Calu3 (cell line): ENCODE data around the gene TFRC. TPM values are rescaled to one million over a fixed set of nuclear protein-coding genes. Genes with fewer than 3 reads are reported as not detected.

ENCODE experiments used
- BruUV-seq: library from RNA; stranded (reverse); fragments of 400-500 nt; replicated peaks from 2 replicates; lab custom pipeline; 2021; lab: Mats Ljungman, UMichigan
- CTCF ChIA-PET: fragments of 300-600 bp; sonication (Branson Sonifier 250); formaldehyde crosslinking; loops from one replicate; lab custom pipeline; 2022; ENCODE audit warnings: antibody characterized with exemption; lab: Charles Lee
- DNase-seq: peaks from one replicate; pipeline ENCODE4 v3.0.0; 2022
- H3K27ac Mint-ChIP-seq: one replicate; pipeline ENCODE4 v1.8.0; 2022; ENCODE audit warnings: mixed read lengths; ENCODE audit not compliant: unreplicated experiment
- H3K27me3 Mint-ChIP-seq: one replicate; pipeline ENCODE4 v1.8.0; 2022; ENCODE audit warnings: mixed read lengths; ENCODE audit not compliant: unreplicated experiment
- H3K36me3 Mint-ChIP-seq: one replicate; pipeline ENCODE4 v1.8.0; 2022; ENCODE audit warnings: mild to moderate bottlenecking, moderate library complexity, mixed read lengths; ENCODE audit not compliant: insufficient read depth, unreplicated experiment
- H3K4me1 Mint-ChIP-seq: one replicate; pipeline ENCODE4 v1.8.0; 2022; ENCODE audit warnings: mild to moderate bottlenecking, low read depth, mixed read lengths; ENCODE audit not compliant: unreplicated experiment
- H3K4me3 Mint-ChIP-seq: one replicate; pipeline ENCODE4 v1.8.0; 2022; ENCODE audit warnings: mild to moderate bottlenecking, low read depth, moderate library complexity, mixed read lengths; ENCODE audit not compliant: unreplicated experiment
- H3K9me3 Mint-ChIP-seq: one replicate; pipeline ENCODE4 v1.8.0; 2022; ENCODE audit warnings: low read depth, mixed read lengths; ENCODE audit not compliant: unreplicated experiment
- intact Hi-C: fragments of 100-400 bp; cut with micrococcal nuclease; formaldehyde crosslinking; loops from one replicate; pipeline ENCODE4 v1.10.0; 2022; ENCODE audit not compliant: unreplicated experiment
- total RNA-seq: library from RNA; stranded (reverse); gene quantifications from 2 replicates; pipeline ENCODE4 v1.2.3, GENCODE V29; 2022
- TF ChIP-seq, protein P1 (sequence below): fragments of 200-600 bp; IDR thresholded peaks from one replicate; pipeline ENCODE4 v1.8.0; 2022; ENCODE audit warnings: antibody characterized with exemption; ENCODE audit not compliant: unreplicated experiment

Gene TFRC
- total RNA-seq, 1 experiment from 2014 or later = 457 TPM

- intact Hi-C loops = no loop called here
- H3K36me3 Mint-ChIP-seq = no peaks in the 10 kb centered on the region
- H3K27ac Mint-ChIP-seq = no peak overlapping the region
- TF ChIP-seq, protein P1, sequence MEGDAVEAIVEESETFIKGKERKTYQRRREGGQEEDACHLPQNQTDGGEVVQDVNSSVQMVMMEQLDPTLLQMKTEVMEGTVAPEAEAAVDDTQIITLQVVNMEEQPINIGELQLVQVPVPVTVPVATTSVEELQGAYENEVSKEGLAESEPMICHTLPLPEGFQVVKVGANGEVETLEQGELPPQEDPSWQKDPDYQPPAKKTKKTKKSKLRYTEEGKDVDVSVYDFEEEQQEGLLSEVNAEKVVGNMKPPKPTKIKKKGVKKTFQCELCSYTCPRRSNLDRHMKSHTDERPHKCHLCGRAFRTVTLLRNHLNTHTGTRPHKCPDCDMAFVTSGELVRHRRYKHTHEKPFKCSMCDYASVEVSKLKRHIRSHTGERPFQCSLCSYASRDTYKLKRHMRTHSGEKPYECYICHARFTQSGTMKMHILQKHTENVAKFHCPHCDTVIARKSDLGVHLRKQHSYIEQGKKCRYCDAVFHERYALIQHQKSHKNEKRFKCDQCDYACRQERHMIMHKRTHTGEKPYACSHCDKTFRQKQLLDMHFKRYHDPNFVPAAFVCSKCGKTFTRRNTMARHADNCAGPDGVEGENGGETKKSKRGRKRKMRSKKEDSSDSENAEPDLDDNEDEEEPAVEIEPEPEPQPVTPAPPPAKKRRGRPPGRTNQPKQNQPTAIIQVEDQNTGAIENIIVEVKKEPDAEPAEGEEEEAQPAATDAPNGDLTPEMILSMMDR = no peak
- DNase-seq = no peak
- CTCF ChIA-PET = no interaction called here
- BruUV-seq = no TSS peak
- no peaks in the 10 kb centered on the region for H3K4me1 Mint-ChIP-seq
- no peaks in the 10 kb centered on the region for H3K9me3 Mint-ChIP-seq
- H3K4me3 Mint-ChIP-seq = no peak overlapping the region
- H3K27me3 Mint-ChIP-seq = peaks cover 28% of the 10 kb centered on the region
Observed at GRCh38 chr3:196097373-196098154, 15.7 kb upstream of the TFRC start.

DNA sequence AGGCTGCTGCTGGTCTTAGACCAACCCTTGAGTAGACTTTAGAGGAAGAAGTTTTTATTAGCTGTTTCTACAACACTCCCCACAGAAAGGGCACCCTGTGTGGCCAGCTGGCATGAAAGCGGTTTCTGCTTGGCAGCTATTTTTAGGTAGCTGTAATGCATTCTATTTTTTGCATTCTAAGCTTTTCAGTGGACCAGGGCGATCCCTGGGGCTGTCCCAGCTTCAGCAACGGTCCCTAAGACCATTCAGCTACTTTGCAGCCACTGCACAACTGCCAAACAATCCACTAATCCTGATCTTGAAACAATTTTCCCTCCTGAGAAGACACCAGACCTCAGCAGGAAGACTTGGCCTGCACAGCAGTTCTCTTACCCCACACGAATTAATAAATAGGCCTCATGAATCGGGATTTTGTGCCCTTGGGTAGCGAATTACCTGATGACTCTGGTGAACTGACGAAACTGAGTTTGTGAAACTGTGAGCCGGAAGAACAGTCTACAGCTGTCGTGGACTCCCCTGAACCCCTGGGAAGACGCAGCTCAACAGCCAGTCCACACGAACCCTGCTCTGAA is 14.6 kb upstream of the TFRC start:
- H3K27me3 Mint-ChIP-seq = peaks cover 28% of the 10 kb centered on the region
- H3K4me3 Mint-ChIP-seq = no peak overlapping the region
- TF ChIP-seq, protein P1 = no peak
- no peak overlapping the region for H3K27ac Mint-ChIP-seq
- H3K4me1 Mint-ChIP-seq = no peaks in the 10 kb centered on the region
- no peaks in the 10 kb centered on the region for H3K36me3 Mint-ChIP-seq
- BruUV-seq = no TSS peak
- no peak for DNase-seq
- CTCF ChIA-PET = interaction anchor here (0.5 kb wide), 2 partner anchors 380 to 519 kb away, joined by 3 to 4 read pairs; no protein-coding TSS in a partner anchor
- H3K9me3 Mint-ChIP-seq = no peaks in the 10 kb centered on the region
- intact Hi-C loops = no loop called here

DNA sequence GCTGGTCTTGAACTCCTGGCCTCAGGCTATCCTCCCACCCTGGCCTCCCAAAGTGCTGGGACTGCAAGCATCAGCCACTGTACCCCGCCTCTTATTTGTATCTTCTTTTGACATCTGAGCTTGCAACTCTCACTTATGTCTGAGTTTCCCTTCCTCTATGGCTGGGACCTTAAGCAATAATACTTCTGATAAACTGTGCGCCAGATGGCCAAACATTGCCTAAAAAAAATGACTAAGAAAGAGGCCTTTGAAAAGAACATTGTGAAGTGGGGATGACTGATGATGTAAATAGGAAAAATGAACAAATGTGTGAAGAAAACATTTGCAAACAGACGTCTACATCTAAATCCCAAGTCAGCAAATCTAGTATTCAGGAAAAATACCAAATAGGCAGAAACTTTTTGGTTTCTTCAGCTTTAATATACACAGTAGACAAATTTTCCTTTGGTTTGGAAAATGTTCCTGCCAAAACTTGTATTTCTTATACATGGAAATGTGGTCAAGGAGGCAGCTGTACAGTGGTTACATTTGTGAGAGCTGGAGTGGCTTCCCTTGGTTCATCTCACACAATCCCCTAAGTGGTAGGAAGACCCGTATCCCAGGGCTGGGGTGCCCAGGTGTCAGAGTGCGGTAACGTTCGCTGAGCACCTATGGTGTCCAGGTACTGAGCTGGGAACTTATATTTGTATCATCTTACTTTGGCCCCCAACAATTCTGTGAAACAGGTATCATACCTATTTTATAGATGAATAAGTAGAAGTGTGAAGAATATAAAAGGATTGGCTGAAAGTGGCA is 11.6 kb upstream of the TFRC start:
- BruUV-seq = no TSS peak
- no peak overlapping the region for H3K27ac Mint-ChIP-seq
- intact Hi-C loops = no loop called here
- no peak overlapping the region for H3K4me3 Mint-ChIP-seq
- no peaks in the 10 kb centered on the region for H3K36me3 Mint-ChIP-seq
- no peaks in the 10 kb centered on the region for H3K4me1 Mint-ChIP-seq
- H3K9me3 Mint-ChIP-seq = no peaks in the 10 kb centered on the region
- TF ChIP-seq, protein P1 = no peak
- CTCF ChIA-PET = no interaction called here
- DNase-seq = no peak
- peaks cover 7% of the 10 kb centered on the region for H3K27me3 Mint-ChIP-seq

DNA sequence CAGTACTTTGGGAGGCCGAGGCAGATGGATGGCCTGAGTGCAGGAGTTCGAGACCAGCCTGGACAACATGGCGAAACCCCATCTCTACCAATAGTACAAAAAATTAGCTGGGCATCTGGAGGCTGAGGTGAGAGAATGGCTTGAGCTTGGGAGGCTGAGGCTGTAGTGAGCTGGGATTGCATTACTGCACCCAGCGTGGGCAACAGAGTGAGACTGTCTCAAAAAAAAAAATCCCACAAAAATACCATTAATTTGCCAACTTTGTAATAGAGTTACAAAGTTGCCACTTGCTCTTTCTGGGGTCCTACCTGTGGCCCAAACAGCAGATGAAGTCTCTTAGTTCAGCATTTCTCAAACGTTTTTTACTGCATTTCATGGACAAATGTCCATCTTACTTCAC is 6.0 kb upstream of the TFRC start:
- Mint-ChIP-seq H3K36me3 (peaks cover 2% of the 10 kb centered on the region), H3K4me1 (no peaks in the 10 kb centered on the region)

More for the DNA sequence above, 6.0 kb upstream of the TFRC start:
- BruUV-seq = no TSS peak
- Mint-ChIP-seq H3K9me3 (no peaks in the 10 kb centered on the region), H3K4me3 (no peak overlapping the region), H3K27ac (no peak overlapping the region), H3K27me3 (no peaks in the 10 kb centered on the region)
- intact Hi-C loops = no loop called here
- no peak for DNase-seq
- TF ChIP-seq, protein P1 = no peak
- CTCF ChIA-PET = no interaction called here
